CD4-positive, alpha-beta T cell treated with Interleukin-4 for 4 hours (primary cell): Measurements from ENCODE around the gene TRAPPC11.
A peak's percentile ranks its signal among the peaks of the same experiment; 100 is the strongest.

Experiments used
- DNase-seq: peaks from one replicate; pipeline ENCODE4 v3.0.0-alpha.2; 2020

The TRAPPC11 gene

GRCh38 chr4:183638436-183638835 lies 20.7 kb upstream of the TRAPPC11 start:
- no peak for DNase-seq

GRCh38 chr4:183639291-183639690 lies 19.8 kb upstream of the TRAPPC11 start:
- no peak for DNase-seq

GRCh38 chr4:183645326-183645725 lies 13.8 kb upstream of the TRAPPC11 start:
- DNase-seq: no peak

- no peak for DNase-seq
Measured at GRCh38 chr4:183657564-183657963, 1.5 kb upstream of the TRAPPC11 start.

GRCh38 chr4:183658362-183659028 lies 598 bp upstream of the TRAPPC11 start:
- no peak for DNase-seq

GRCh38 chr4:183659872-183660242 lies 764 bp downstream of the TRAPPC11 start:
- no peak for DNase-seq

GRCh38 chr4:183666088-183666487 lies 7.0 kb downstream of the TRAPPC11 start:
- DNase-seq: no peak

- no peak for DNase-seq
Measured at GRCh38 chr4:183670251-183670650, 11.2 kb downstream of the TRAPPC11 start.

GRCh38 chr4:183670960-183671555 lies 12.0 kb downstream of the TRAPPC11 start:
- no peak for DNase-seq

- DNase-seq: no peak
Measured at GRCh38 chr4:183674153-183674552, 15.1 kb downstream of the TRAPPC11 start.

GRCh38 chr4:183675625-183676024 lies 16.5 kb downstream of the TRAPPC11 start:
- no peak for DNase-seq

GRCh38 chr4:183681119-183681518 lies 22.0 kb downstream of the TRAPPC11 start:
- no peak for DNase-seq

- no peak for DNase-seq
Measured at GRCh38 chr4:183686461-183686860, 27.4 kb downstream of the TRAPPC11 start.

GRCh38 chr4:183688216-183688615 lies 29.1 kb downstream of the TRAPPC11 start:
- no peak for DNase-seq

GRCh38 chr4:183691006-183691405 lies 31.9 kb downstream of the TRAPPC11 start:
- no peak for DNase-seq

GRCh38 chr4:183691897-183692296 lies 32.8 kb downstream of the TRAPPC11 start:
- DNase-seq: no peak

GRCh38 chr4:183698909-183699308 lies 39.8 kb downstream of the TRAPPC11 start:
- DNase-seq: no peak

GRCh38 chr4:183700407-183700806 lies 41.3 kb downstream of the TRAPPC11 start:
- no peak for DNase-seq

GRCh38 chr4:183702492-183702891 lies 43.4 kb downstream of the TRAPPC11 start:
- DNase-seq: no peak

- DNase-seq: no peak
Measured at GRCh38 chr4:183714626-183715025, 55.5 kb downstream of the TRAPPC11 start.

- DNase-seq: no peak
Measured at GRCh38 chr4:183716302-183716701, 57.2 kb downstream of the TRAPPC11 start.

GRCh38 chr4:183718876-183719275 lies 59.8 kb downstream of the TRAPPC11 start:
- no peak for DNase-seq

- peak; percentile 44 for DNase-seq
Measured at GRCh38 chr4:183721207-183722081, 62.4 kb downstream of the TRAPPC11 start.
